Renal cortical epithelial cell (primary cell): ENCODE measurements around the gene ZNF33B. TPM values are rescaled to one million over a fixed set of nuclear protein-coding genes. Genes with fewer than 3 reads are reported as not detected.
"Not testable (repeated sequence)": the region's sequence is repeated elsewhere in the genome, so short reads cannot be mapped to it uniquely, and the experiment has no call there.

Source experiments
- DNase-seq: peaks from one replicate; pipeline ENCODE4 v3.0.0-alpha.2; 2011; ENCODE audit warnings: low read depth
- total RNA-seq: library from RNA; depleted of rRNA; stranded (reverse); fragments of >200 nt; gene quantifications from 2 replicates; pipeline ENCODE4 v1.2.3, GENCODE V29; 2014

Gene ZNF33B
- total RNA-seq, 1 donor from 2014 or later: 48.4 TPM

GRCh38 chr10:42615419-42615818 lies 23.0 kb downstream of the ZNF33B start:
- no peak for DNase-seq

GRCh38 chr10:42609872-42610271 lies 28.5 kb downstream of the ZNF33B start:
- DNase-seq: no peak

DNA sequence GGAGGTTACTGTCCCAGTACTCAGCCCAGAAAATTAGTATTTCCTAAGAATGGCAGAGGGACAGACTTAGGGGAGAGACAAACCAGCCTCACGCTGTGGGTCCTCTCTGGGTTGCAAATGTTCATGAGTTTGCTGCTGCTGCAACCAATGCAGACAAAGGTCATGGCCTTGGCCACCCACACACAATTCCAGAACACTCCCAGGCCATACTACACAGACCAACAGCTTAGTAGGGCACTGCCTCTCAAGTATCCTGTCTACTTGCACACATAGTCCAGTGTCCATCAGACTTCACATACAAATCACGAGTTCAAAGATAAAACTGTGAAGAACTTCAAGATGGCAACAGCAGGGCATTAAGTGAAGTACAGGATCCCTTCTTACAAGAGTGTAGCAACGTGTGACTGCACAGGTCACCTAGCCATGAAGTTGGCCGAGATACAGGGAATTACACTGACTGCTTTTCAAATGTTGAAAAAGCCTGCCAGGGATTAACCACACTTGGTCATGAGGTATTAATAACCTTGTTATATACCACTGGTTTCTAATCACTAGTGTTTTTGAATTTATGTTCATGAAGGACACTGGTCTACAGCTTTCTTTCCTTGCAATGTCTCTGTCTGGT lies 40.0 kb downstream of the ZNF33B start:
- DNase-seq: no peak

GRCh38 chr10:42596196-42596595 lies 42.2 kb downstream of the ZNF33B start:
- no peak for DNase-seq

DNA sequence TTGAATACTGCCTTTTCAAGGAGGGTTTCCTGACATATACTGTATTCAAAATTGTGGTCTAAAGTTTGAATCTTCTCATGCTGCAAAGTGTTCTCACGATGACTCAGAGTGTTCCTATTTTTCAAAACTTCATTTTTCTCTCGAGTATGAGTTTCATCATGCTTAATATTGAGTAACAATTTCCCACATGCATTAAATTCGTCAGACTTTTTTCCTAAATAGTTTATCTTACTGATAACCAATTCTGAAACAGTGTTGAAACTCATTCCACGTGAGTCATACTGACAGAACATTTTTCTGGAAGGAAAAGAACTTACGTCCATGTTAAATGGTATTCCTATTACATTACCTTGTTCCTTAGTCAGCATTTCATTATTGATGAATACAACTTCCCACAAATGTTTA lies 44.1 kb downstream of the ZNF33B start:
- no peak for DNase-seq

GRCh38 chr10:42593284-42593683 lies 45.1 kb downstream of the ZNF33B start:
- DNase-seq: peak; percentile 4

- DNase-seq: no peak
These were observed 54.5 kb downstream of the ZNF33B start for GRCh38 chr10:42583828-42584227.

GRCh38 chr10:42578019-42578418 lies 60.4 kb downstream of the ZNF33B start:
- DNase-seq: no peak

DNA sequence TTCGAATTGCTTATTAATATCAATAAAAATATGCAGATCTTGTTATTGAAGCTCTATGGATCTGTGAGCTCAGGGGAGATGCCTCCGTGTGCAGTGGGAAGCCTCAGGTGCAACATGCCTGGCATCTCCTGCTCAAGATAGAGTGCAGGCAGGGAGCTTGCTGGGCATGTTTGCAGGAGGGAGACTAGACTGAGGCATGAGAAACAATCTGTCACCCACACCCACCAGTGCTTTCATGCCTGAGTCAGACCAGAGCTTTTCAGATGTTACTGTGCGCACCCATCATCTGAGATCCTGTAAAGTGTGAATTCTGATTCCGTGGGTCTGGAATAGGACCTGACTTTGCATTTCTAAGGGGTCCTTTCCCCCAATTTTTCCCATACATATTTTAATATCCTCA lies 62.0 kb downstream of the ZNF33B start:
- no peak for DNase-seq

GRCh38 chr10:42574336-42574735 lies 64.0 kb downstream of the ZNF33B start:
- DNase-seq: no peak

- no peak for DNase-seq
These were observed 81.4 kb downstream of the ZNF33B start for GRCh38 chr10:42556931-42557330.

- not testable (repeated sequence) for DNase-seq
These were observed 84.8 kb downstream of the ZNF33B start for GRCh38 chr10:42553576-42553975.

GRCh38 chr10:42553064-42553407 lies 85.3 kb downstream of the ZNF33B start:
- DNase-seq: no peak

DNA sequence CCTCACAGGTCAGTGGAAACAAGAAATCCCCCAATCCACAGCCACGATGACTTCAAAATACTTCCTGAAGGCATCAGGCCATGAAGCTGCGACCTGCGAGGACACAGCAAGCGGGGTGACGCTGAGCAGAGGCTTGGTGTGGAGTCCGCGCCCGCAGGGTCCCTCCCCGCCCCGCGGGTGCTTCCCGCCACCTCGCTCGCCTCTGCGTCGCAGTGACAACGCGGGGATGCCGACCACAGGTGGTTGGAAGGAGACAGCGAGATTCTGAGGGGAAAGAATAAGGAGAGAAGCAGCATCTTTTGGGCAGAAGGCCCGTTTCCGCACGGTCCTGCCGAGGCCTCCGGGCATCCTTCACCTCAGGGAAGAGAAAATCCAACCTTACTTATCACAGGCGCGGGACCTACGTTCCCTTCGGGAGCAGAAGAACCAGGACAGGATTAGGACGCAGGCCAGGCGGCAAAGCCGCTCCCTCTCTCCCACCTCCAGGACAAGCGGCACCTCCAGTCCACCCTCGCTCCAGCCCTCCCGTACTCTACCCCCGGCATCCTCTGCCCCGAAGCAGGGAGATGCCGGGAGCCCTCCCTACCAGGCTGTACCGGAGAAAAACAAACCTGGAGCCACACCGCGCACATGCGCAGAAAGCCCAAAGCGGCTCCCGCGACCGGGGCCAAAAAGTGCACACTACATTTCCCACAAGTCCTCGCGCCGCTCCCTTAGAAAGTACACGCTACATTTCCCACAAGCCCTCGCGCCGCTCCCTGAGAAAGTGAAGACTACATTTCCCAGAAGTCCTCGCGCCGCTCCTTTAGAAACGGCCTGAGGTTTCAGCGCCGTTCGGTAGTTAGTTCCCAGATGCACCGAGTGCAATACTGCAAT lies 85.9 kb downstream of the ZNF33B start:
- peak; percentile 95 for DNase-seq

GRCh38 chr10:42551582-42552187 lies 86.7 kb downstream of the ZNF33B start:
- peak; percentile 3 for DNase-seq

GRCh38 chr10:42549851-42550250 lies 88.5 kb downstream of the ZNF33B start:
- no peak for DNase-seq

GRCh38 chr10:42548254-42548653 lies 90.1 kb downstream of the ZNF33B start:
- no peak for DNase-seq

GRCh38 chr10:42544945-42545344 lies 93.4 kb downstream of the ZNF33B start:
- no peak for DNase-seq

GRCh38 chr10:42543840-42544372 lies 94.5 kb downstream of the ZNF33B start:
- no peak for DNase-seq
